ENCODE results near the gene PABPC1L. TPM values are rescaled to one million over a fixed set of nuclear protein-coding genes. Genes with fewer than 3 reads are reported as not detected.
A peak's percentile ranks its signal among the peaks of the same experiment; 100 is the strongest.

PABPC1L gene
- total and polyA plus RNA-seq, 2 of the 13 experiments (the other 11 are each of a cell fraction or from before 2014, with no cell fraction given): 30.8 to 252 TPM

DNA sequence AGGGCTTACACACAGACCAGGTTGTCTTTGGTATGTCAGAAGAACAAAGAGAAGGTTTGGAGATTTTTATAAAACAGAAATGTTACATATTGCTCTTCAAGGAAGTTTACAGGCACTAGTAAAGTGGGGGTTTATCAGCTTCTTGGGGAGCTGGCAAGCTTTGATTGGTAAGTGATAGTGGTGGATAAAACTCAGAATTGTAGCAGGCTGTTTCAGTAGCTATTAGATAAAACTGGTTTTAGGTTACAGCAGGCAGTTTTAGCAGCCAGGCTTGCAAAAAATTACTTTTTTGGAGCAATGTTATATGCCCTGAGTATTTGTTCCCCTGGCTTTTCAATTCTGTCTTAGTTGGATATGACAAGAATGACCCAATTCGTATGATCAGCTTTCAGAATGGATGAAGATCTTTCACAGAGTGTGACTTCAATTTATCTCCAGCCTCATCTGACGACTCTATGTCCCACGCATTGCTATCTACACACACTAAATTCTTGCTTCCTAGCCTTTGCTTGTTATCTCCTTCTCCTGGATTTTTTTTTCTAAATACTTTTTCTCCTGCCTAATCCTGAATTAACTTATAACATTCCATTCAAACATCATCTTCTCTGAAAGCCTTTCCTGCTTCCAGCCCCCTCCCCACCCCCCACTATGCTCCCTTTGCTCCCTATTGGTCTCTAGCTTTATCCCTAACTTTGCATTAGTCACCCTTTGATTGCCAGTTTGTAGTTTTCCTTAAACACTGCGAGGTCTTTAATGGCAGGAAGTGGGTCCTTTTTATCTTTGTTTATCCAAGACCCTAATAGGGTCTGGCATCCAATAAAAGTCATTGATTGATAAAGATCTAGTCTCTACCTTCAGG lies 51.4 kb downstream of the PABPC1L start:
- Histone ChIP-seq H3K36me3 (replicated peaks in 1 of 2; ENCODE audit: control insufficient read depth in 1 of 2, insufficient read depth in 2 of 2, low read length in 2 of 2) (peaks cover 3 to 9% of the 10 kb centered on the region in 2 experiments), H3K79me2 (ENCODE audit: insufficient read depth, low read length) (peaks cover 27% of the 10 kb centered on the region), H3K9me3 (ENCODE audit: low read length) (no peaks in the 10 kb centered on the region), H3K4me3 (replicated peaks in 1 of 3; ENCODE audit: insufficient read depth in 1 of 3, low read depth in 2 of 3, low read length in 3 of 3) (peak overlapping the region in 2 of 3 experiments; percentile 90 to 94; a peak in 2 of 6 replicates), H3K27ac (ENCODE audit: extremely low read length, insufficient read depth, low read length) (no peak overlapping the region), H3K4me2 (ENCODE audit: low read depth, low read length) (peak overlapping the region; percentile 96), H2AFZ (ENCODE audit: low read length) (no peak overlapping the region), H3K9ac (ENCODE audit: insufficient read depth, low read depth, low read length) (no peak overlapping the region), H3K27me3 (ENCODE audit: control insufficient read depth in 1 of 2, insufficient read depth in 2 of 2, low read length in 2 of 2) (no peaks in the 10 kb centered on the region; a peak in 1 of 5 replicates), H3K4me1 (ENCODE audit: insufficient read depth, low read length) (peaks cover 68% of the 10 kb centered on the region), H4K20me1 (ENCODE audit: insufficient read depth, low read length) (no peaks in the 10 kb centered on the region; the same call in 1 of the 2 replicates)
- ATAC-seq: no peak
- DNase-seq (ENCODE audit: low spot score): peak; percentile 34
- 45% methylated on average over 4 of the region's 4 CpGs for WGBS (ENCODE audit: low lambda C conversion rate)
- POLR2A ChIA-PET: interaction anchor here (1.2 to 4.1 kb wide), 8 partner anchors 12 to 920 kb away, joined by 3 to 51 read pairs (median 7); partner anchors contain the start of genes PABPC1L, YWHAB and ZSWIM1
- intact Hi-C loops (cut with micrococcal nuclease; ENCODE audit: unreplicated experiment): no loop called here
- CTCF ChIA-PET (ENCODE audit: low intra/inter-chr PET ratio, low total read pairs): no interaction called here
- no TSS peak for BruUV-seq (replicated peaks)
- in situ Hi-C loops (cut with HindIII; ENCODE audit: extremely low pct_ligation_motif_present, low pct_unique_long_range_greater_than_20kb): no loop called here
- no peak for FAIRE-seq
- TF ChIP-seq EP300 (IDR thresholded peaks at IDR 0.05; ENCODE audit: low read depth in 2 of 2, low read length in 2 of 2): 0 out of 4 replicates have a peak, but pooled peaks of 1 of the 2 experiments have one; percentile 17
- no peak for TF ChIP-seq EP300 (CRISPR knock-in tag; IDR thresholded peaks at IDR 0.05; ENCODE audit: borderline replicate concordance)
- TF ChIP-seq PATZ1 (CRISPR knock-in tag; IDR thresholded peaks at IDR 0.05): peak; percentile 26; the same call in 1 of the 2 replicates
- TF ChIP-seq HNRNPH1 (optimal IDR thresholded peaks at IDR 0.05; ENCODE audit: low read depth, low read length): no peak
- TF ChIP-seq, protein P1, sequence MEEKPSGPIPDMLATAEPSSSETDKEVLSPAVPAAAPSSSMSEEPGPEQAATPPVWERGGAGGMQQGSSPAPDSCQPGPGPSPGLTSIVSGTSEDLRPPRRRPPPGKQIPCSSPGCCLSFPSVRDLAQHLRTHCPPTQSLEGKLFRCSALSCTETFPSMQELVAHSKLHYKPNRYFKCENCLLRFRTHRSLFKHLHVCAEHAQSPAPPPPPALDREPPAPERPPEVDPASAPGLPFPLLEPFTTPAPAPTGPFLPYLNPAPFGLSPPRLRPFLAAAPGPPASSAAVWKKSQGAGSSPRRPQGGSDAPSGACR (CRISPR knock-in tag; IDR thresholded peaks at IDR 0.05): no peak
- peak; percentile 42 for TF ChIP-seq HNRNPK (IDR thresholded peaks at IDR 0.05; ENCODE audit: low read depth, low read length, poor library complexity, severe bottlenecking)
- TF ChIP-seq ZNF33A (CRISPR knock-in tag; IDR thresholded peaks at IDR 0.05; ENCODE audit: borderline replicate concordance): 0 out of 2 replicates have a peak, but pooled peaks have one; percentile 9
- TF ChIP-seq, protein P2, sequence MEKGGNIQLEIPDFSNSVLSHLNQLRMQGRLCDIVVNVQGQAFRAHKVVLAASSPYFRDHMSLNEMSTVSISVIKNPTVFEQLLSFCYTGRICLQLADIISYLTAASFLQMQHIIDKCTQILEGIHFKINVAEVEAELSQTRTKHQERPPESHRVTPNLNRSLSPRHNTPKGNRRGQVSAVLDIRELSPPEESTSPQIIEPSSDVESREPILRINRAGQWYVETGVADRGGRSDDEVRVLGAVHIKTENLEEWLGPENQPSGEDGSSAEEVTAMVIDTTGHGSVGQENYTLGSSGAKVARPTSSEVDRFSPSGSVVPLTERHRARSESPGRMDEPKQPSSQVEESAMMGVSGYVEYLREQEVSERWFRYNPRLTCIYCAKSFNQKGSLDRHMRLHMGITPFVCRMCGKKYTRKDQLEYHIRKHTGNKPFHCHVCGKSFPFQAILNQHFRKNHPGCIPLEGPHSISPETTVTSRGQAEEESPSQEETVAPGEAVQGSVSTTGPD (CRISPR knock-in tag; IDR thresholded peaks at IDR 0.05): no peak
- TF ChIP-seq, protein P3, sequence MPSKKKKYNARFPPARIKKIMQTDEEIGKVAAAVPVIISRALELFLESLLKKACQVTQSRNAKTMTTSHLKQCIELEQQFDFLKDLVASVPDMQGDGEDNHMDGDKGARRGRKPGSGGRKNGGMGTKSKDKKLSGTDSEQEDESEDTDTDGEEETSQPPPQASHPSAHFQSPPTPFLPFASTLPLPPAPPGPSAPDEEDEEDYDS (CRISPR knock-in tag; IDR thresholded peaks at IDR 0.05): no peak
- TF ChIP-seq, protein P4, sequence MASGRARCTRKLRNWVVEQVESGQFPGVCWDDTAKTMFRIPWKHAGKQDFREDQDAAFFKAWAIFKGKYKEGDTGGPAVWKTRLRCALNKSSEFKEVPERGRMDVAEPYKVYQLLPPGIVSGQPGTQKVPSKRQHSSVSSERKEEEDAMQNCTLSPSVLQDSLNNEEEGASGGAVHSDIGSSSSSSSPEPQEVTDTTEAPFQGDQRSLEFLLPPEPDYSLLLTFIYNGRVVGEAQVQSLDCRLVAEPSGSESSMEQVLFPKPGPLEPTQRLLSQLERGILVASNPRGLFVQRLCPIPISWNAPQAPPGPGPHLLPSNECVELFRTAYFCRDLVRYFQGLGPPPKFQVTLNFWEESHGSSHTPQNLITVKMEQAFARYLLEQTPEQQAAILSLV (CRISPR knock-in tag; IDR thresholded peaks at IDR 0.05; ENCODE audit: borderline replicate concordance): no peak
- no peak for TF ChIP-seq ZBTB1 (CRISPR knock-in tag; IDR thresholded peaks at IDR 0.05; ENCODE audit: borderline replicate concordance)
- TF ChIP-seq ZNF652 (CRISPR knock-in tag; IDR thresholded peaks at IDR 0.05; ENCODE audit: borderline replicate concordance, low read depth): peak; percentile 87
- no peak for TF ChIP-seq KLF6 (CRISPR knock-in tag; IDR thresholded peaks at IDR 0.05)
- TF ChIP-seq, protein P5, sequence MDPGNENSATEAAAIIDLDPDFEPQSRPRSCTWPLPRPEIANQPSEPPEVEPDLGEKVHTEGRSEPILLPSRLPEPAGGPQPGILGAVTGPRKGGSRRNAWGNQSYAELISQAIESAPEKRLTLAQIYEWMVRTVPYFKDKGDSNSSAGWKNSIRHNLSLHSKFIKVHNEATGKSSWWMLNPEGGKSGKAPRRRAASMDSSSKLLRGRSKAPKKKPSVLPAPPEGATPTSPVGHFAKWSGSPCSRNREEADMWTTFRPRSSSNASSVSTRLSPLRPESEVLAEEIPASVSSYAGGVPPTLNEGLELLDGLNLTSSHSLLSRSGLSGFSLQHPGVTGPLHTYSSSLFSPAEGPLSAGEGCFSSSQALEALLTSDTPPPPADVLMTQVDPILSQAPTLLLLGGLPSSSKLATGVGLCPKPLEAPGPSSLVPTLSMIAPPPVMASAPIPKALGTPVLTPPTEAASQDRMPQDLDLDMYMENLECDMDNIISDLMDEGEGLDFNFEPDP (CRISPR knock-in tag; conservative IDR thresholded peaks at IDR 0.05): 0 out of 2 replicates have a peak, but pooled peaks have one; percentile 75
- TF ChIP-seq CHD2 (IDR thresholded peaks at IDR 0.05; ENCODE audit: low read depth, low read length): no peak

Data from HepG2 (cell line).